GM12878 (cell line): ENCODE measurements around the gene MGAT1. TPM values are rescaled to one million over a fixed set of nuclear protein-coding genes. Genes with fewer than 3 reads are reported as not detected.
A peak's percentile ranks its signal among the peaks of the same experiment; 100 is the strongest.

ENCODE experiments used
- ATF2 ChIP-seq: IDR thresholded peaks from 2 replicates; pipeline ENCODE4 v1.6.1; 2012; ENCODE audit warnings: low read length, inconsistent platforms
- BMI1 ChIP-seq: fragments of 450-650 bp; IDR thresholded peaks from 2 replicates; pipeline ENCODE4 v1.6.1; 2016; ENCODE audit warnings: mild to moderate bottlenecking, moderate library complexity, borderline replicate concordance
- E2F4 ChIP-seq: IDR thresholded peaks from 2 replicates; pipeline ENCODE4 v1.6.1; 2012; ENCODE audit warnings: low read depth, low read length, improper control_type of control experiment
- E4F1 ChIP-seq: fragments of 450-650 bp; IDR thresholded peaks from 2 replicates; pipeline ENCODE4 v1.6.1; 2018; ENCODE audit warnings: borderline replicate concordance, mild to moderate bottlenecking; ENCODE audit not compliant: partially characterized antibody
- IRF5 ChIP-seq: fragments of 450-650 bp; IDR thresholded peaks from 2 replicates; pipeline ENCODE4 v1.6.1; 2017; ENCODE audit warnings: borderline replicate concordance
- JUNB ChIP-seq: IDR thresholded peaks from 2 replicates; pipeline ENCODE4 v1.6.1; 2016; ENCODE audit warnings: antibody characterized with exemption, mild to moderate bottlenecking
- NFIC ChIP-seq: IDR thresholded peaks from 2 replicates; pipeline ENCODE4 v1.6.1; 2012; ENCODE audit warnings: low read depth, mild to moderate bottlenecking, inconsistent platforms, low read length, moderate library complexity
- PKNOX1 ChIP-seq: fragments of 450-650 bp; IDR thresholded peaks from 2 replicates; pipeline ENCODE4 v1.6.1; 2016; ENCODE audit warnings: mild to moderate bottlenecking
- POLR2AphosphoS2 ChIP-seq: IDR thresholded peaks from 2 replicates; pipeline ENCODE4 v1.6.1; 2011; ENCODE audit warnings: low read depth, mild to moderate bottlenecking, low read length, improper control_type of control experiment, moderate library complexity
- SUPT20H ChIP-seq: IDR thresholded peaks from 2 replicates; pipeline ENCODE4 v1.6.1; 2011; ENCODE audit warnings: low read depth, mild to moderate bottlenecking, low read length, moderate library complexity, borderline replicate concordance; ENCODE audit not compliant: control insufficient read depth
- YBX1 ChIP-seq: fragments of 450-650 bp; IDR thresholded peaks from 2 replicates; pipeline ENCODE4 v1.6.1; 2016; ENCODE audit warnings: antibody characterized with exemption
- polyA plus RNA-seq, 11 experiments: library from polyadenylated mRNA; depleted of rRNA in 4 of 11; unstranded in 6 of 11; stranded (reverse) in 5 of 11; fragments of >200 nt; fragmentation: Nextera tagmentation in 4 of 11; fragmentation: Illumina TruSeq in 1 of 11; extraction: Ambion mirVana in 4 of 11; extraction: Trizol in 1 of 11; gene quantifications; 1 replicate in 1 of 11; 2 replicates in 10 of 11; pipeline versions ENCODE4 v1.2.1 to v1.2.3, GENCODE V29; 2011 to 2016; ENCODE audit warnings: inconsistent platforms in 2 of 11, missing spikeins in 2 of 11, low read depth in 1 of 11
- total RNA-seq, 4 experiments: library from RNA; depleted of rRNA in 3 of 4; stranded (reverse); fragments of >200 nt in 3 of 4; fragmentation: Illumina TruSeq in 1 of 4; extraction: Trizol in 1 of 4; gene quantifications; 2 replicates each; pipeline versions ENCODE4 v1.2.1 to v1.2.3, GENCODE V29; 2013 to 2021
- TF ChIP-seq, protein P1 (sequence below): IDR thresholded peaks from 2 replicates; pipeline ENCODE4 v1.6.1; 2011; ENCODE audit warnings: low read depth, mild to moderate bottlenecking, low read length, moderate library complexity, borderline replicate concordance; ENCODE audit errors: extremely low read depth
- TF ChIP-seq, protein P2 (sequence below): fragments of 450-650 bp; formaldehyde crosslinking; IDR thresholded peaks from 2 replicates; pipeline ENCODE4 v1.5.0; 2022; ENCODE audit warnings: mild to moderate bottlenecking, missing genetic modification characterization
- TF ChIP-seq, protein P3 (sequence below): IDR thresholded peaks from 2 replicates; pipeline ENCODE4 v1.6.1; 2011; ENCODE audit warnings: mild to moderate bottlenecking, low read depth, low read length, moderate library complexity; ENCODE audit not compliant: insufficient replicate concordance

MGAT1 gene
- total and polyA plus RNA-seq, 10 of the 15 experiments (the other 5 are each of a cell fraction or from before 2014, with no cell fraction given): 3.1 to 88.4 (median 62.7) TPM

DNA sequence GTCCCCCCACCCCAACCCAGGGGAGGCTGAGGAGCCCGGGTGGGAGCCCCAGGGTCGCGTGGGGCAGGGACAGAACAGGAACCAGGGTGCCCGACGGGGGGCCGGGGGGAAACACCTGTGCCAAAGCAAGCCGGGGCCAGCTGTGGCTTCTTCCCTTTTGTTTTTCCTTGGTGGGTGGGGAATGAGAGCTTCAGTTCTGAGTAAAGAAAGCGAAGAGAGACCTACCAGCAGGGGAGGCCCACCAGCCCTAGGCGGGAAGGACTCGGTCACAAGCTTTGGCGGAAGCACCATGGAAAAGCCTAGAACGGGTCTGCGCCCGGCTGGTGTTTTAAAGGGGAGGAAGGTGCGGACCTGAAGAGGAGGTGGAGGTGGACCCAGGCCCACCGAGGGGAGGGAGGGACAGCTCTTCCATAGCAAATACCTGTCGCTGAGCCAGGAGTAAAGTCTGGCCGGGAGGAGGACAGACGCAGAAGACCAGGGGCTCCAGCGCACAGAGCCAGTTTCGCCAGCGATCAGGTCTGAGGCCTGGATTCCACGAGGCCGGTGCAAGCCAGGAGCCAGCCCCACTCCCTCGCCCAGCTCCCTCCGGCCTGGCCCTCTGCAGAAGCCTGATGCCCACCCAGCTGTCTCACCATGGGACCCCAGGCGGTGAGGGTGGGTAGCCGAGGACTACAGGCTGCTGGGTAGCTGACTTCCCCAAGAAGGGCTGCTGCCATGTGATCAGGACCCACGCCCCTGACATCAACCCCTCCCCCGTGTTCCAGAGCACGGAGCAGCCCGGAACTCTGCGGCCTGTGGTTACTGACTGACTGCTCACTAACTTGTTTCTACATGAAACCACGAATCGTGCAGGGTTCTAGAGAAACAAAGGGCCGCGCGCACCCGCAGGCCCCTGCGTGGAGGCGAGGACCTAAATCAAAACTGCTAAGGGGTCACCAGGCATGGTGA lies 849 bp upstream of the MGAT1 start (continued):
- TF ChIP-seq NFIC: no peak
- TF ChIP-seq, protein P1, sequence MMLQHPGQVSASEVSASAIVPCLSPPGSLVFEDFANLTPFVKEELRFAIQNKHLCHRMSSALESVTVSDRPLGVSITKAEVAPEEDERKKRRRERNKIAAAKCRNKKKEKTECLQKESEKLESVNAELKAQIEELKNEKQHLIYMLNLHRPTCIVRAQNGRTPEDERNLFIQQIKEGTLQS: no peak
- no peak for TF ChIP-seq E4F1
- no peak for TF ChIP-seq SUPT20H
- TF ChIP-seq, protein P2, sequence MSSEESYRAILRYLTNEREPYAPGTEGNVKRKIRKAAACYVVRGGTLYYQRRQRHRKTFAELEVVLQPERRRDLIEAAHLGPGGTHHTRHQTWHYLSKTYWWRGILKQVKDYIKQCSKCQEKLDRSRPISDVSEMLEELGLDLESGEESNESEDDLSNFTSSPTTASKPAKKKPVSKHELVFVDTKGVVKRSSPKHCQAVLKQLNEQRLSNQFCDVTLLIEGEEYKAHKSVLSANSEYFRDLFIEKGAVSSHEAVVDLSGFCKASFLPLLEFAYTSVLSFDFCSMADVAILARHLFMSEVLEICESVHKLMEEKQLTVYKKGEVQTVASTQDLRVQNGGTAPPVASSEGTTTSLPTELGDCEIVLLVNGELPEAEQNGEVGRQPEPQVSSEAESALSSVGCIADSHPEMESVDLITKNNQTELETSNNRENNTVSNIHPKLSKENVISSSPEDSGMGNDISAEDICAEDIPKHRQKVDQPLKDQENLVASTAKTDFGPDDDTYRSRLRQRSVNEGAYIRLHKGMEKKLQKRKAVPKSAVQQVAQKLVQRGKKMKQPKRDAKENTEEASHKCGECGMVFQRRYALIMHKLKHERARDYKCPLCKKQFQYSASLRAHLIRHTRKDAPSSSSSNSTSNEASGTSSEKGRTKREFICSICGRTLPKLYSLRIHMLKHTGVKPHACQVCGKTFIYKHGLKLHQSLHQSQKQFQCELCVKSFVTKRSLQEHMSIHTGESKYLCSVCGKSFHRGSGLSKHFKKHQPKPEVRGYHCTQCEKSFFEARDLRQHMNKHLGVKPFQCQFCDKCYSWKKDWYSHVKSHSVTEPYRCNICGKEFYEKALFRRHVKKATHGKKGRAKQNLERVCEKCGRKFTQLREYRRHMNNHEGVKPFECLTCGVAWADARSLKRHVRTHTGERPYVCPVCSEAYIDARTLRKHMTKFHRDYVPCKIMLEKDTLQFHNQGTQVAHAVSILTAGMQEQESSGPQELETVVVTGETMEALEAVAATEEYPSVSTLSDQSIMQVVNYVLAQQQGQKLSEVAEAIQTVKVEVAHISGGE: no peak
- TF ChIP-seq POLR2AphosphoS2: no peak
- TF ChIP-seq, protein P3, sequence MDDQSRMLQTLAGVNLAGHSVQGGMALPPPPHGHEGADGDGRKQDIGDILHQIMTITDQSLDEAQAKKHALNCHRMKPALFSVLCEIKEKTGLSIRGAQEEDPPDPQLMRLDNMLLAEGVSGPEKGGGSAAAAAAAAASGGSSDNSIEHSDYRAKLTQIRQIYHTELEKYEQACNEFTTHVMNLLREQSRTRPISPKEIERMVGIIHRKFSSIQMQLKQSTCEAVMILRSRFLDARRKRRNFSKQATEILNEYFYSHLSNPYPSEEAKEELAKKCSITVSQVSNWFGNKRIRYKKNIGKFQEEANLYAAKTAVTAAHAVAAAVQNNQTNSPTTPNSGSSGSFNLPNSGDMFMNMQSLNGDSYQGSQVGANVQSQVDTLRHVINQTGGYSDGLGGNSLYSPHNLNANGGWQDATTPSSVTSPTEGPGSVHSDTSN: peak; percentile 60
- no peak for TF ChIP-seq E2F4
- TF ChIP-seq IRF5: peak; percentile 55; the same call in 1 of the 2 replicates
- no peak; the same call in 1 of the 2 replicates for TF ChIP-seq BMI1
- no peak for TF ChIP-seq YBX1
- peak; percentile 86 for TF ChIP-seq PKNOX1
- TF ChIP-seq ATF2: no peak
- peak; percentile 26; the same call in 1 of the 2 replicates for TF ChIP-seq JUNB
